Mucosa of gallbladder (tissue), 1 donor: ENCODE measurements around the gene EMC1. TPM values are rescaled to one million over a fixed set of nuclear protein-coding genes. Genes with fewer than 3 reads are reported as not detected.
"Not testable (repeated sequence)": the region's sequence is repeated elsewhere in the genome, so short reads cannot be mapped to it uniquely, and the experiment has no call there.

Experiments used
- DNase-seq: peaks from one replicate; pipeline ENCODE4 v3.0.0-alpha.2; 2020; ENCODE audit warnings: low spot score
- total RNA-seq: library from RNA; stranded (reverse); gene quantifications from one replicate; pipeline ENCODE4 v1.2.1, GENCODE V29; 2021
- donor health status: DM: no; HTN: no; CAD: no.

EMC1 gene
- 38.8 TPM for total RNA-seq

- peak; percentile 90 for DNase-seq
Measured at GRCh38 chr1:19251305-19252196, at the start of gene EMC1, which contains the start of gene MRTO4. Gene EMC1 (minus strand): TSS chr1:19251524. CDS start chr1:19251509, 15 bp downstream. Gene MRTO4 (plus strand): TSS chr1:19251805. CDS start chr1:19251836, 31 bp downstream.

GRCh38 chr1:19300211-19300610 lies 48.9 kb upstream of the EMC1 start:
- no peak for DNase-seq

GRCh38 chr1:19294638-19295037 lies 43.3 kb upstream of the EMC1 start:
- DNase-seq = no peak

- no peak for DNase-seq
Measured at GRCh38 chr1:19289244-19289643, 37.9 kb upstream of the EMC1 start.

GRCh38 chr1:19288324-19289241 lies 37.3 kb upstream of the EMC1 start, which contains the start of gene AKR7A3:
Gene AKR7A3 (minus strand): TSS chr1:19288770. CDS start chr1:19288709, 61 bp downstream.
- peak; percentile 84 for DNase-seq

- DNase-seq = peak; percentile 80
Measured at GRCh38 chr1:19287436-19288185, 36.3 kb upstream of the EMC1 start.

- not testable (repeated sequence) for DNase-seq
Measured at GRCh38 chr1:19285807-19286206, 34.5 kb upstream of the EMC1 start.

- DNase-seq = peak; percentile 51
Measured at GRCh38 chr1:19285366-19285765, 34.0 kb upstream of the EMC1 start.

GRCh38 chr1:19284881-19285280 lies 33.6 kb upstream of the EMC1 start:
- DNase-seq = no peak

GRCh38 chr1:19283891-19284290 lies 32.6 kb upstream of the EMC1 start:
- DNase-seq = no peak

- DNase-seq = no peak
Measured at GRCh38 chr1:19274636-19275035, 23.3 kb upstream of the EMC1 start.

- DNase-seq = peak; percentile 64
Measured at GRCh38 chr1:19273844-19274531, 22.7 kb upstream of the EMC1 start.

- DNase-seq = peak; percentile 83
Measured at GRCh38 chr1:19273106-19273843, 22.0 kb upstream of the EMC1 start.

GRCh38 chr1:19272064-19272463 lies 20.7 kb upstream of the EMC1 start:
- no peak for DNase-seq

GRCh38 chr1:19270343-19270730 lies 19.0 kb upstream of the EMC1 start:
- DNase-seq = not testable (repeated sequence)

- DNase-seq = not testable (repeated sequence)
Measured at GRCh38 chr1:19269427-19270342, 18.4 kb upstream of the EMC1 start.

- DNase-seq = no peak
Measured at GRCh38 chr1:19268445-19268844, 17.1 kb upstream of the EMC1 start.

- no peak for DNase-seq
Measured at GRCh38 chr1:19262744-19263143, 11.4 kb upstream of the EMC1 start.

- DNase-seq = no peak
Measured at GRCh38 chr1:19262047-19262446, 10.7 kb upstream of the EMC1 start.
